Measurements from ENCODE around the gene SMIM38.

The SMIM38 gene

DNA sequence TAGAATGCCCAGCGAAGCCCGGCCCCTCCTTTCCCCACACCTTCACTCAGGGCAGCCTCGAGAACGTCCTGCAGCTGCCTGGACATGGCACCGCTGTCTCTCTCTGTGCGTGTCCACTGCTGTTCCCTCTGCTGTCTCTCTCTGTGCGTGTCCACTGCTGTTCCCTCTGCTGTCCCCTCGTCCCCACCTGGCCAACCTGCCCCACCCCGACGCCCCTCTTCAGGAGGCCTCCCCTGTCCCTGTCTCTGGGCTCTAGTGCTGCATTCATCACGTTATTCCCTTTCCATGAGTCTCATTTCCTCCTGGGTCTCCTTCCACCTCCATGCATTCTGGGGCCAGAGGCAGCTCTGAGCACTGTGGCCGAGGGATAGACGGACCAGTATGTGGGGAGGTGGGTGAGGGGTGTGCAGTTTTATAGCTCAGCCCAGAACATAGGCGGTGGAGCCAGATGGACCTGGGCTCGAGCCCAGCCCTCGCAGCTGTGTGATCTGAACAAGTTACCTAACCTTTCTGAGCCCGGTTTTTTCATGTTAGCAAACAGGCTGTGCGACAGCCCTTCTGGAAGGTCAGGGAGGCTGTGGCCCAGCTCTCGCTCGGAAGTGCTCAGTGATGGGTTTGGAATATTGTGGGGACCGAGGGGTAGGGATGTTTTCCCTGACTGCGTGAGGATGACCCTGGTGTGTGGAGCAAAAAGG lies 41.9 kb upstream of the SMIM38 start:
- TF ChIP-seq POLR2AphosphoS5 (IDR thresholded peaks at IDR 0.05; ENCODE audit: low read depth, low read length), result no peak
- TF ChIP-seq, protein P1, sequence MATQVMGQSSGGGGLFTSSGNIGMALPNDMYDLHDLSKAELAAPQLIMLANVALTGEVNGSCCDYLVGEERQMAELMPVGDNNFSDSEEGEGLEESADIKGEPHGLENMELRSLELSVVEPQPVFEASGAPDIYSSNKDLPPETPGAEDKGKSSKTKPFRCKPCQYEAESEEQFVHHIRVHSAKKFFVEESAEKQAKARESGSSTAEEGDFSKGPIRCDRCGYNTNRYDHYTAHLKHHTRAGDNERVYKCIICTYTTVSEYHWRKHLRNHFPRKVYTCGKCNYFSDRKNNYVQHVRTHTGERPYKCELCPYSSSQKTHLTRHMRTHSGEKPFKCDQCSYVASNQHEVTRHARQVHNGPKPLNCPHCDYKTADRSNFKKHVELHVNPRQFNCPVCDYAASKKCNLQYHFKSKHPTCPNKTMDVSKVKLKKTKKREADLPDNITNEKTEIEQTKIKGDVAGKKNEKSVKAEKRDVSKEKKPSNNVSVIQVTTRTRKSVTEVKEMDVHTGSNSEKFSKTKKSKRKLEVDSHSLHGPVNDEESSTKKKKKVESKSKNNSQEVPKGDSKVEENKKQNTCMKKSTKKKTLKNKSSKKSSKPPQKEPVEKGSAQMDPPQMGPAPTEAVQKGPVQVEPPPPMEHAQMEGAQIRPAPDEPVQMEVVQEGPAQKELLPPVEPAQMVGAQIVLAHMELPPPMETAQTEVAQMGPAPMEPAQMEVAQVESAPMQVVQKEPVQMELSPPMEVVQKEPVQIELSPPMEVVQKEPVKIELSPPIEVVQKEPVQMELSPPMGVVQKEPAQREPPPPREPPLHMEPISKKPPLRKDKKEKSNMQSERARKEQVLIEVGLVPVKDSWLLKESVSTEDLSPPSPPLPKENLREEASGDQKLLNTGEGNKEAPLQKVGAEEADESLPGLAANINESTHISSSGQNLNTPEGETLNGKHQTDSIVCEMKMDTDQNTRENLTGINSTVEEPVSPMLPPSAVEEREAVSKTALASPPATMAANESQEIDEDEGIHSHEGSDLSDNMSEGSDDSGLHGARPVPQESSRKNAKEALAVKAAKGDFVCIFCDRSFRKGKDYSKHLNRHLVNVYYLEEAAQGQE (IDR thresholded peaks at IDR 0.05; ENCODE audit: insufficient read depth in 1 of 2, low read depth in 2 of 2, low read length in 2 of 2), result no peak
- TF ChIP-seq TAF1 (IDR thresholded peaks at IDR 0.05; ENCODE audit: borderline replicate concordance, insufficient read depth, low read length), result no peak
- no peak for TF ChIP-seq SIN3A (IDR thresholded peaks at IDR 0.05; ENCODE audit: borderline replicate concordance, insufficient read depth, low read length)
- TF ChIP-seq FOXP2 (optimal IDR thresholded peaks at IDR 0.05; ENCODE audit: borderline replicate concordance, extremely low read depth, extremely low read length, insufficient read depth), result no peak

DNA sequence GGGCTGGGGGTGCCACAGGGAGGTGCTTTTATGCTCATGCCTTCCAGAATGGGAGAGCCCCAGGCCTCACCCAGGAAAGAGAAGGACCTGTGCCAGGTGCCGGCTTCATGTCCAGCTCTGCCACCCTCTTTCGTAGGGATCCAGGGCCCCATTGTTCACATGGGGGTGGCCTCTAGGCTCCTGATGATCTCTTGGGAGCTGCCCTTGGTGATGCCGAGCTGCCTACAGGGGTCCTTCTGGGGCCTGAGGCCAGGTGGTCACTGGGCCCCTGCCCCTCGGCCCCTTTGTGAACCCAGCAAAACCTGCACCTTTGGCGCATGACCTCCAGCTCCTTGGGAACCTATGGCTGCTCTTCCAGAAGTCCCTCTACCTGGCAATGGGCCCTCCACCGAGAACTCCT lies 41.4 kb upstream of the SMIM38 start:
- TF ChIP-seq, protein P1 (IDR thresholded peaks at IDR 0.05; ENCODE audit: insufficient read depth in 1 of 2, low read depth in 2 of 2, low read length in 2 of 2), result no peak
- TF ChIP-seq SIN3A (IDR thresholded peaks at IDR 0.05; ENCODE audit: borderline replicate concordance, insufficient read depth, low read length) (no peak), POLR2AphosphoS5 (IDR thresholded peaks at IDR 0.05; ENCODE audit: low read depth, low read length) (no peak), FOXP2 (optimal IDR thresholded peaks at IDR 0.05; ENCODE audit: borderline replicate concordance, extremely low read depth, extremely low read length, insufficient read depth) (no peak), TAF1 (IDR thresholded peaks at IDR 0.05; ENCODE audit: borderline replicate concordance, insufficient read depth, low read length) (no peak)

DNA sequence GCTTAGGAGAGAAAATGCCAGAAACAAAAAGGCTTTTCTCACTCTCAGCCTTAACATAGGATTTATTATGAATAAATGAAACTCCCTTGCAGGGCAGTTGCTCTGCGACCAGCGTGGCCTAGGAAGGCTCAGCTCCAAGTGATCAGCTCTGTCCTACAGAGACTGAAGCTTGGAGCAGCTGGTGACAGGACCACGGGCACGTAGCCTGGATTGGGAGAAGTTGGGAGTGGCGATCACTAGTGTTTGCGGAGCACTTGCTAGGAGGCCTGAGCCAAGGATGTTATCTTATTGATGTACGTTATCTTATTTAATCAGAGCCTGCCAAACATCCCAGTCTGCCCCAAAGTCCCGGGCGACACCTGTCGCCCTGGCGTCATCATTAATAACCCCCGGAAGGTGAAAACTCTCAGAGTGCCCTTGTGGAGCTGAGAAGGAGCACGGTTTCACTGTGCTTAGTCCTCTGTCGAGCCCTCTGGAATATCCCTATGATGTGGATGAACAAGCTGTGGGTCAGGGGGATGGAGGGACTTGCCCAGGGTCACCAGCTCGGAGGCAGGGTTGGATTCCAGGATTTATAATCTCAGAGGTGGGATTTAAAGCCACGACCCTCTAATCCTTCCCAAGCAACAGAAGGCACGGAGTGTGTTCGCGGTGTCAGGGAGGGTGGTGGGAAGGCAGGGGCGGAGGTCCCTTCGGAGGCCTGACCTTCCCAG lies 40.8 kb upstream of the SMIM38 start:
- TF ChIP-seq TAF1 (IDR thresholded peaks at IDR 0.05; ENCODE audit: borderline replicate concordance, insufficient read depth, low read length) (no peak), SIN3A (IDR thresholded peaks at IDR 0.05; ENCODE audit: borderline replicate concordance, insufficient read depth, low read length) (no peak), POLR2AphosphoS5 (IDR thresholded peaks at IDR 0.05; ENCODE audit: low read depth, low read length) (no peak), FOXP2 (optimal IDR thresholded peaks at IDR 0.05; ENCODE audit: borderline replicate concordance, extremely low read depth, extremely low read length, insufficient read depth) (no peak)
- TF ChIP-seq, protein P1 (IDR thresholded peaks at IDR 0.05; ENCODE audit: insufficient read depth in 1 of 2, low read depth in 2 of 2, low read length in 2 of 2), result no peak

DNA sequence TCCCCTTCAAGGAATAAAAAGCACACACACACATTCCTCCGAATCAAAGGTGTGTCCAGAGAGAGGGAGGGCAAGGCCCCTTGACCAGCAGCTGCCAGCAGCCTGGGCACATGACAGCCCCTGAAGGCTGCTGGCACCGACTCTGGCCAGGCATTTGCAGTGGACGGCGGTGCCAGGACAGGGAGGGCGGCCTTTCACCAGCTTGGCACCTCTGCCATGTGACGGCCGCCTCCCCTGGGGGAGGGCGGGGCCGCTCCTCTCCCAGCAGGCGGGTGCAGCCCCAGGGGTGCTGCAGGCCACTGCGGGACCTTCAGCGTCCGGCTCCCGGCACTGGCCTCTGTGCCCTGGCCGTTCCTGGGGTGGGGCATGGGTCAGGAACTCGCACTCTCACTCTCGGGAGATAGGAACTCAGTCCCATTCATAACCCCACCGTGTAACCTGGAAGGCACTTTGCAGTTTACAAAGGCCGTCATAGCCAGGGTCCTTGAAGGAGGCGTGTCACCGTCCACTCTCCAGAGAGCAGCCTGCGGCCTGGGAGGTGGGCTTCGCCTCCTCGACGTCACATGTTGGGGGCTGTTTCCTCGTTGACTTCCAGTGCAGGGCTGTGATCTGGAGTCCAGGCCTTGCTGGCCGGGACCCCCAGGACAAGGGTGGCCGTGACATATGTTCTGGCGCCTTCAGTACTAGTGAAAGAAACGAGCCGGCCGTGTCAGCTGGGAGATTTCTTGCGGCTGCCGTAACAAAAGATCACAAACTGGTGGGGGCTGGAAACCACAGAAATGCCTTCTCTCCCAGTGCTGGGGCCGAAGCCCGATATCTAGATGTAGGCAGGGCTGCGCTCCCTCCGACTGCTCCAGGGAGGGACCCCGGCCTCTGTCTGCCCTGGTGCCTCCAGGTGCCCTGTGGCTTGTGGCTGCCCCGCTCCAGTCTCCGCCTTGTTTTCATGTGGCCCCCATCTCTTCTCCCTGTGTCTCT lies 39.9 kb upstream of the SMIM38 start:
- TF ChIP-seq SIN3A (IDR thresholded peaks at IDR 0.05; ENCODE audit: borderline replicate concordance, insufficient read depth, low read length) (no peak), TAF1 (IDR thresholded peaks at IDR 0.05; ENCODE audit: borderline replicate concordance, insufficient read depth, low read length) (no peak), FOXP2 (optimal IDR thresholded peaks at IDR 0.05; ENCODE audit: borderline replicate concordance, extremely low read depth, extremely low read length, insufficient read depth) (no peak), POLR2AphosphoS5 (IDR thresholded peaks at IDR 0.05; ENCODE audit: low read depth, low read length) (no peak)
- TF ChIP-seq, protein P1 (IDR thresholded peaks at IDR 0.05; ENCODE audit: insufficient read depth in 1 of 2, low read depth in 2 of 2, low read length in 2 of 2), result no peak

Data from PFSK-1 (cell line).